Activated T-cell treated with anti-CD3 and anti-CD28 coated beads for 48 hours (primary cell): Measurements from ENCODE around the gene TMEM184A.

Experiments
- DNase-seq: peaks from one replicate; pipeline ENCODE4 v3.0.0-alpha.2; 2020; ENCODE audit warnings: low read depth

The TMEM184A gene

DNA sequence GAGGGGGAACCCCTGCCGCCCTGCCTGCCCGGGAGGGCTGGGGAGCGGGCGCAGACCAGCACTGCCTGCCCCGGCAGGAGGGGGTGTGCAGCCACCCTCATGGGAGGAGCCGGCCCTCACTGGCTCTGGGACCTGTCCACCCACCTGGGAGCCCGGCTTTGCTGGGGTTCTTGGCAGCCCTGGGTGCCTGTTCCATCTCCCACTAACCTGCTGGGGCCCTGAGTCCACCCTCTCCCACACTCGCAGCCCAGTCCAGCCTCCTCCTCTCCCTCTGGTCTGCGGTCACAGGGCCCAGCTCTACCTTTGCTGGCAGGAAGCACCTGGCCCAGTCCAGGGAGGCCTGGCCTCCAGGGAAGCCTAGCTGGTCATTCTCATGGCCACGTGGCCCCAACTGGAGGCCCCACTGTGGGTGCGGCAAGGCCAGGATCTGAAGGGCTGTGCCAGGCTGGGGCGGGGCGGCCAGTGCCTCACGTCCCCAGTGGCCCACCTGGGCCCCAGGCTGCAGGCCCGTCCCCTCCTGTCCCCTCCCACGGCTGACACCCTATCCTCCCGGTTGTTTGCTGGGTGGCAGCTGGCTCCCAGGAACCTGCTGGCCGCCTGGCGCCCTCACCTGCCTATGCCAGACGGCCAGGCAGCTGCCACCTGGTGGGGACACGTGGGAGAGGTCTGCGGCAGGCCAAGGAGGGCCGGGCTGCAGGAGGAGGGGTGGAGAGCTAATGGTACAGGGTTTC, at the start of gene TMEM184A:
Gene TMEM184A (minus strand): TSS at position 393 of the 731 bp plus-strand sequence. CDS start 721 bp downstream, outside the sequence.
- DNase-seq = peak; percentile 28

DNA sequence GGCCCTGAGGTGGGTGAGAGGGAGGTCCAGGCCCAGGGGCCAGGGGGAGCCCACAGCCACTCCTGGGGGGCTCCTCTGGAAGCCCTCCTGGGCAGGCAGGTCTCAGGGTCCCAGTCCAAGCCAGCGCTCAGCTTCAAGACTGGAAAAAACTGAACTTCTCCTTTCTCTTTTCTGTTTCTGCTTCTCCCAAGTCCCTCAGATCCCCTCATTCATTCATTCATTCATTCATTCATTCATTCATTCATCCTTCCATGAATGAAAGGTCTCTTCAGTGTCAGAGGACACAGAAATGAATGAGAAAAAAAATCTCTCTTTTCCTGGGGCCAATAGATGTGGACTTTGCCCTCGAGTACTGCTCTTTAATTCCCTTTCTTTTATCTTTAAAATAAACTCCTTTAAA, 48.4 kb upstream of the TMEM184A start:
- DNase-seq = no peak

DNA sequence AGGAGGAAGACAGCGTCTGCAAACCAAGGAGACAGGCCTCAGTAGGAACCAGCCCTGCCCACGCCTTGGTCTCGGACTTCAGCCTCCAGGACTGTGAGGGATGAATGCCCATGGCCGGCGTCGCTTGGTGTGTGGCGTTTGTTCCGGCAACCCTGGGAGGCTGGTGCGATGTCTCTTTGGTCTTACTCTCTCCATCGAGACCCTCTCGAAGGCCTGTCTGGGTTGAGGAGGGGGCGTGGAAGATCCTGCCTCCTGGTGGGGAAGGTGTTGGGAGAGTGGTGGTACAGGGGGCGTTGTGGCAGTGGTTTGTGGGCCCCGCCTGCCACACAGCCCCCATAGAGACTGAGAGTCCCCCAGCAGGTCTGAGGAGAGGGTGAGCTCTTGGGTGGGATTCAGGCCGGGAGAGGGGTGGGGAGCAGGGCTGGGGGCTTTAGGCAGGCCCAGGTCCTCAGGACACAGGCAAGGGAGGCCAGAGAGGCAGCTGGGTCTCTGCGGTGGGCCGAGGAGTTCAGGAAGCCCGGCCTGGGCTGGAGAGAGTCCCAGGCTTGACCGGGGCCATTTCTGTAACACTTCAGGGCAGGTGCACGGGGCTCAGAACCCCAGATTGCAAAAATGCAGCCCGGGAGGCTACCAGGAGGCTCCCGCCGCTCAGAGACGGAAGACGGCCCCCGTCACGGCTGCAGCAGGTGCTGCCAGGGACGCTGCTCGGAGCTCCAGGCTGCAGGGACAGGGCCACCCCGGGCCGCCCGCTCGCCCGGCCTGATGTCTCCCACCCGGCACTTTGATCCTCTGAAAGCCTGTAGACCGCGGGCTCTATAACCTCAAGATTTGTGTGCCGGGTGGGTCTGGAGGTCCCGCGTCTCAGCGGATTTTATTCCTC, 47.6 kb upstream of the TMEM184A start:
- no peak for DNase-seq

DNA sequence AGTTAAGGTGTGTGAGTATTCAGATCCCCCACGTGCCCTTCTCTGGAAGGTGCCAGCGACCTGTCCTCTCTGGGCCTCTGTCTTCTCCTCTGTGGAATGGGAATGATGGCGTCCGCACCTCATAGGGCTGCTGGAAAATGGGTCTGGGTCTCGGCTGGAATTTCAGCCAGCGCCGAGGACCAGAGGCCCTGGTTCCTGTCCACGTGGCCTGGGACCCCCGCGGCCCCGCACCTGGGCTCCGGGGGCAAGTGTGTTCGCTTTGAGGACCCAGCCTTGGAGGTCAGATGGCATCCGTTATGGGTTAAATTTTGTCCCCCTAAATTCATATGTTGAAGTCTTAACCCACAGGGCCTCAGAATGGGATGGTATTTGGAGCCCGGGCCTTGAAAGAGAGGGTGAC, 46.4 kb upstream of the TMEM184A start:
- no peak for DNase-seq

DNA sequence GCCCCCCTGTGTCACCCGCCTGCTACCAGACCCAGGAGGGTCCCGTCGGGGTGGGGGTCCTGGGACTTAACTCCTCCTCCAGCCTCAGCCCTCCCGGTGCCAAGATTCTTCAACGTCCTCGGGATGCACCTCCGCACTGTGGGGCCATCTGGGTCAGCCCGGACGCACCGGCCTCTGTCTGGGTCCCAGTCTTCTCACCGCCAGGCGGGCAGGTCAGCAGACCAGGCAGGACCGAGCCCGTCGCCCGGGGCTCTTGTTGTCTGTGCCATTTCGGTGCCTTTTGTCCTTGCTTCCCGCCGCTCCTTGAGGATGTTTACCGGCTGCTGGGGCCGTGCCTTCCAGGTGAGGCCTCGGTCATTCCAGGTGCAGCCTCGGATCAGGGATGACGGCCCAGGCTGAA, 46.0 kb upstream of the TMEM184A start:
- no peak for DNase-seq

DNA sequence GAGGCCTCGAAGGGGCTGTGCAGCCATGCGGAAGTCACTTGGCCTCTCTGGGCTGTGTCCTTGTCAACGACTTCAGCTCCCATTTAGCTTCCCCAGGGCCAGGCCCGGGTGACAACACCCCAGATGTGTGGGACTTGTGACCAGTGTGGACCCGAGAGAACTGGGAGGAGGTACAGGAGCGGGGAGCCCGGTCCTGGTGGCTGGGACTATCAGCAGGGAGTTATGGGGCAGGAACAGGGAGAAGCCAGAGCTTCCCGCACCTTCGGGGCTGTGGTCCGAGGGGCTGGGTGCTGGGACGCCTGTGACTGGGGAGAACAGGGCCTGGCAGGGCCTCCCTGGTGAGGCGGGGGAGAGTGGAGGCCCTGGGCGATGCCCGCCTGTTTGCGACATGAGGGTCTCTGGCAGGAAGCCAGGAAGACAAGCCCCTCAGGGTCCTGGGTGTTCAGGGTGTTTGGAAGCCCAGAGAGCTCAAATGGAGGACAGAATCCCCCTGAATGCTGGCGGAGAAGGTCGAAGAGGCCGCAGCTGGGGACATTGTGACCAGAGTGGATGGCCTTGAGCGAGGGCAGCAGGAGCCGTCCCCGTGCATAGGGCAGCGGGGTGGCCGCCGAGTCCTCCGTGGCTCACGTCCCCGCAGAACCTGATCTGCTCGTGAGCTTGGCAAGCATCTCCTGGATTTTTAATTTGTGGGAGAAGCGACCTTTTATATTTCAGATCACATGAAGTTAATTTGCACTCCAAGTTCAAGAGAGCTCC, 43.8 kb upstream of the TMEM184A start:
- DNase-seq = no peak

DNA sequence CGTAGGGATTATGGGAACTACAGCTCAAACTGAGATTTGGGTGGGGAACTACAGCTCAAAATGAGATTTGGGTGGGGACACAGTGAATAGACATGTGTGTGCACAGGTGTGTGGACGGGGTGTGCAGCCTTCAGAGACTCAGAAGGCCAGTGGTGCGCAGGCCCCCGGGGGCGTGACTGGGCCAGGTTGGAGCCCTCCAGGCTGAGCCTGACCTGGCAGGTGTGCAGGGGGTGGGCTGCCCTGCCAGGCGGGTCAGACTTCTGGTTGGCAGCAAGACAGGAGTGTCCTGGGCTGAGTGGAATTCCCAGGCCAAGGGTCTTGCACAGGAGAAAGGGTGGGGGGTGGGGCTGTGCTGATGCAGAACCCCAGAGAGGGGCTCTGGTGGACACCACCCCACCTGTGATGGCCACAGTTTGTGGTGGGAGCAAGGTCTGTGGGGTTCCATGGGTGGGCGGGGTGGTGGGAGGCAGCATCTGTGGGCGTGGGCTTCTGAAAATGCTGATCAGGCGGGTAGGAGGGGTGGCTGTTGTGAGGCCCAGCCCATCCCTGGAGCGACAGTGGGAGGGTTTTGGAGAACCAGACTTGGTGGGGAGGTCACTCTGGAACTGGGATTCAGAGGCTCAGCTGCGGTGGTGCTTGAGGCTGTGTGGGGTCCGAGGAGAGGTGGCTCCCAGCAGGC, 43.1 kb upstream of the TMEM184A start:
- DNase-seq = no peak

DNA sequence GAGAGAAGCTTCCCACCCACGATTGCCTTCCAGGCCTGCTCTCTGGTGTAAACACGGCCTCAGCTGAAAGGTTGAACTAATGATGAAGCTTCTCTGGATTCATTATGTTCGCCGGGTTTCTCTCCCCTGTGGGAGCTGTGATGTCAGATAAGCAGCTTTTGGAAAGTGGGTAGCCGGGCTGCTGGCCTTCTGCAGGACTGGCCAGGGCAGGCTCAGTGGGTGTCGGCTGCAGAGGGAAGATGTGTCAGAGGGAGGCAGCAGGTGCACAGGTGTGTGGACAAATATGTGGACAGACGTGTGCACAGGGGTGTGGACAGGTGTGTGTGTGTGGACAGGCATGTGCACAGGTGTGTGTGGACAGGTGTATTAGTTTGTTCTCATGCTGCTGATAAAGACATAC, 42.3 kb upstream of the TMEM184A start:
- no peak for DNase-seq

DNA sequence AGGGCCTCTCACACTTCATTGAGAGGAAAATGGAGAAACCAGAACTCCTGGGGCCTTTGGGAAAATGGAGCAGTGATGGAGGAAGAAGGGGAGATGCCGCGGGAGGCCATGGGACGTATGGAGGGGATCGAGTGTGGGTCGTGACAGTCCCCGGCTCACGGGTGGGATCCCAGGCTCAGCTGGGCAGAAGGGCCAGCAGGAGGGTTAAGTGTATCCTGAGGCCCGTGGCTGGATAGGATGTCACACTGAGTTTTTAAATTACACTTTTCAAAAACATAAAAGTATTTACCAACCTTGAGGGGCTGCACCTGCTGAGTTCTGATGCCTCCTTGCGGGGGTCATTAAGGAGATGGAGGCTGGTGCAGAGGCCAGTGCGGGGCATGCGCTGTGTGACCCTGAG, 41.8 kb upstream of the TMEM184A start:
- no peak for DNase-seq

DNA sequence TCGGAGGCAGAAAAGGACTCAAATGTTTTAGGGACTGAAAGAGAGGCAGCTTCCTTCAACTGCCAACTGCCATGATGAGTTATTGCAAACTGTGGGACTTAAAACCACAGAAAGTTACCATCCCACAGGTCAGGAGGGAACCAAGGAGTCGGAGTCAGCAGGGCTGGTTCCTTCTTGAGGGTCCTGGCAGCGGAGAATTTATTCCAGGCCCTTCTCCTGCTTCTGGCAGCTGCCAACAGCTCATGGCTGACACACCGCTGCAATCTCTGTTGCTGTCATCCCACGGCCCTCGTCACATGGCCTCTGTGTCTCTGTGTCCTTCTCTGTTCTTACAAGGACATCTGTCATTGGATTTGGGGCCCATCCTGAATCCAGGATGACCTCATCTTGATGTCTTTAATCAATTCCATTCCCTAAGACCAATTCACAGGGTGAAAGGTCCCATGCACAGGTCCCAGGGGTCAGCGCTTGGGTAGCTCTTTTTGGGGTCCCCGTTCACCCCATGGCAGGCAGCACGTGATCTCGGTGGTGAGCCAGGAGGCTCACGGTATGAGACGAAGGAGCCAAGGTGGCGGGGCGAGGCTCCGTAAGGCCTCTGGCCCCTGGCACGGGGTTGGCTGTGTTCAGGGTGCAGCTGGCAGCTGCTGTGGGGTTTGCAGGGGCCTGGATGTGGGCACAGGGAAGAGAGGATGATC, 41.2 kb upstream of the TMEM184A start:
- DNase-seq = no peak

DNA sequence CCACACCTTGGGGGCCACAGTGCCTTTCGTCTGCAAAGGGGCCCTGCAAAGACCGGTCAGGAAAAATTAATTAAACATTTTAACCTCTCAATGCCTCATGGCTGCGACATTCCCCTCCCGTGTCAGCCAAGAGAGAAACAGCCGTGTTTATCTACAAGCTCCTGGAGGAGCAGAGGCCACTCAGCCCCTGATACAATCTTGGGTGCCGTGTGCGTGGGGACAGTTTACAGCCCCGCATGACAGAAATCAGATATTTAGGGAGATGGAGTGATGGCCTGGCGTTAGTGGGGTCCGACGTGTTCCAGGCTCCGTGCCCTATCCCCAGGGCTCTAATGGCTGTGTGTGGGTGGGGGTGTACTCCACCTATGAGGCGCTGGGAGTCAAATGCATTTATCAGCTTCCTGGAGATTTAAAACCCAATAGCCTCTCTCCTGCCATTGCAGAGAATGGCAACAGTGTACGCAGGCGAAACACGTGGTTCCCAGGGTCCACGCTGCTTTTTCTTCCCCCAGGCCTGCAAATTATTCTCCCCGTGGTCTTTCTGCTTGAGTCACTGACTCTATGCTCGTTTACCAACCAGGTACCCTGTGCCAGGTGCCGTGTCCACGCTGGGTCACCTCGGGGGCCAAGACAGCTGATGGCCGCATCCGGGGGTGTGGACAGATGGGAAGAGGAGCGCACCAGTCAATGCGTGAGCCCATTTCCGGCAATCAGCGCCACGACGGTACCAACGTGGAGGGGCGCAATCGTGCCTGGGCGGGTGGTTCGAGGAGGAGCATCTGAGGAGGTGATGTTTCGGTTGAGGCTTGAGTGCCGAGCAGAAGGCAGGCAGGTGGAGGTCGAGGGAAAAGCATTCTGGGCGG, 40.4 kb upstream of the TMEM184A start:
- no peak for DNase-seq

DNA sequence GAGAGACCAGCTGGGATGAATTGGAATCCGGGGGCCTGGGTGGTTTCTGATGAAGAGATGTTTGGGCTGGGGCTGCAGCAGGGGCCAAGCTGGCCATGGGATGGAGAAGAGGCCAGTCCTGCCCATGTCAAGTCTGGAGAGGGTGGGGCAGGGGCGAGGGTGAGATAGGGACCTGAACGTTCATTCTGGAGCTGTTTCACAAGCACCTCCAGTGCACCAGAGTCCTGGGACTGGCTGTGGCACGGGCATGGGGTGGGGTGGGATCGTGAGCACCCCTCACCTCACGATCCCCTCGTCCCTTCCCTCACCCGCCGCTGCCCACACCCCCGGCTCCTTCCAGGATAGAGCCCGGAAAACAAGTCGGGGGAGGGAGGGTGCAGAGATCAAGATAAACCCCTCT, 39.6 kb upstream of the TMEM184A start:
- DNase-seq = no peak

DNA sequence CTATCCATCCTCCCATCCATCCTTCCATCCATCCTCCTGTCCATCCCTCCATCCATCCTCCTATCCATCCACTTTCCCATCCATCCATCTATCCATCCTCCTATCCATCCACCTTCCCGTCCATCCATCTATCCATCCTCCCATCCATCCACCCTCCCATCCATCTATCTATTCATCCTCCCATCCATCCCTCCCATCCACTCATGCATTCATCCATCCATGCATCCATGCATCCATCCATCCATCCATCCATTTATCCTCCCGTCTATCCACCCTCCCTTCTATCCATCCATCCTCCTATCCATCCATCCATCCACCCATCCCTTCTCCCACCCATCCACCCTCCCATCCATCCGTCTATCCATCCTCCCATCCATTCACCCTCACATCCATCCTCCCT, 39.0 kb upstream of the TMEM184A start:
- DNase-seq = no peak

DNA sequence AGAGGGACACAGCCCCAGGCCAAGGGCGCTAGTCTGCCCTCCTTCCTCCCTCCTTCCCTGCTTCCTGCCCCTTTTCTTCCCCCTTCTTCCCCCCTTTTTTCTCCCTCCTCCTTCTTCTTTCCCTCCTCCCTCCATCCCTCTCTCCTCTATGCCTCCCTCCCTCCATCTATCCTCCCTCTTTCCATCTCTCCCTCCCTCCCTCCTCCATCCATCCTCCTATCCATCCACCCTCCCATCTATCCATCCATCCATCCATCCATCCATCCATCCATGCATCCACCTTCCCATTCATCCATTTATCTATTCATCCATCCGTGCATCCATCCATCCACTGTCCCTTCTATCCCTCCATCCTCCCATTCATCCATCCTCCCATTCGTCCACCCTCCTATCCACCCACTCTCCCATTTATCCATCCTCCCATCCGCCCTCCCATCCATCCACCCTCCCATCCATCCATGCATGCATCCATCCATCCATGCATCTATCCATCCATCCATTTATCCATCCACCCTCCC, 38.0 kb upstream of the TMEM184A start:
- no peak for DNase-seq

DNA sequence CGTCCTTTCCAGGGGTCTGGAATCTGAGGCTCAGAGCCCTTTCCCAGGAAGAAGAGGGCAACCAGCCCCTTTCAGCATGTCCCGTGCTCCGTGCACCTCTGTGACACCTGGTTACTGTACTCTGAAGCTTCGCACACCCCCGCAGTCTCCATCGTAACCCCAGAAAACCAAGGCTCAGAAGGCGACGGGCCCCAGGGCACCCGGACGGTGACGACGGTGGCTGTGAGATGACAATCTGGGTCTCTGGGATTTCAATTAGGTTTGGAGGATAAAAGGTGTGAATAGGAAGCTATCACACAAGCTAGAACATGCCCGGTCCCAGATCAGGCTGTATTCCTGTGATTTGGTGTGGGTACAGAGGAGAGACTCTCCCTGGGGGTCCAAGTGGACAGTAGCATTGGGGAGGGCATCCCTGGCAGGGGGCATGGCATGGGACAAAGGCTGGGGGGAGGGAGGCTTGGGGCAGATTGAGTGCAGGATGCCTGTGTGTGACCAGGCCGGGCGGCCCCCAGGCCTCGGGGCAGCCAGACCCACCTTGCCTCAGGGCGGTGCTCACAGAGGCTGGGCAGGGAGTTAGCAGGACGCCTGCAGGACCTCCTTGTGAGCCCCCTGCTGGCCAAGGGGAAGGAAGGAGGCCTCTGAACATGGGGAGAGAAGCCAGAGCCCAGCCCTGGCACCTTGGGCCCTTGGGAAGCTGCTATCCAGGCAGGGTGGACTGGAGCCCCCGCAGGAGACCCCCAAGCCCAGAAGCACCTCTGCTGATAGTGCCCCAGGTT, 37.3 kb upstream of the TMEM184A start:
- DNase-seq = no peak

DNA sequence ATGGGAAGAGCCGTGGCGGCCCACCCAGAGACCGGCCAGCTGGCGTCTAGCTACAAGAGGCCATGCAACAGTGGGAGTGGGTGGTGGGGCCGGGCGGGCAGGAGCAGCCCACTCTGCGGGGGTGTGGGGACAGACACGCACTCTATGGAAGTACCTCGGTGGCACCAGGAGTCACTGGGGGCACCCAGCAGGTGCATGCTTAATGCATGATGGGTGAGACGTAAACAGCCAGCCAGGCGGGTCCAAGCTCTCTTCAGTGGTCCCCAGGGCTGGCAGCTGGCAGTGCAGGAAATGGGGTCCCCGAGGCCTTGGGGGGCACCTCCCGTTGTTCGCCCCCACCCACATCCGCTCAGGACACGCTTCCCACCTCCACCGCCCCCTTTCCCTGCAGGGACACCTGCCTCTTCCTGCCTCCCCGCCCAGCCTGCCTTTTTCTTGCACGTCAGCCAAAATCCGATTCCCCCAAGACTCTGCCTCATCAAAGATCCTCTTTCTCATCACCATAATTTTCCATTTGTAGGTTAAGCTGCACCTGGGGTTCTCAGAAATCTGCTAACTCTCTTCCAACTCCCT, 36.4 kb upstream of the TMEM184A start:
- no peak for DNase-seq

DNA sequence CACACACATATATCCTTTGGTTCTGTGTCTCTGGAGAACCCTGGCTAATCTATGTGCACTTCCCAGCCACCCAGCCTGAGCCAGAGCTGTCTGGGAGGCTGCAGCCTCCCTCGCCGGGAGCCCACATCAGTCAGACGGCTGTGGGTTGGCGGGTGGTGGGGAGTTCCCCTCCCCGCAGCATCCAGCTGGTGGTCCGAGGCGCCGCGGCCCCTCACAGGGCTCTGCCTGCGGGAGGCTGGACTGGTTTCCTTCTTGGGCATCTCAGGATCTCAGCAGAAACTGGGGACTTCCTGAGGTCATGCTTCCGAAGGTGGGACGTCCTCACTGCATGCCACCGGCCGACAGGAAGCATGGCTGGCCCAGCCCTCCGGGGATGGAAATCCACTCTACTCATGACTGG, 35.9 kb upstream of the TMEM184A start:
- no peak for DNase-seq

DNA sequence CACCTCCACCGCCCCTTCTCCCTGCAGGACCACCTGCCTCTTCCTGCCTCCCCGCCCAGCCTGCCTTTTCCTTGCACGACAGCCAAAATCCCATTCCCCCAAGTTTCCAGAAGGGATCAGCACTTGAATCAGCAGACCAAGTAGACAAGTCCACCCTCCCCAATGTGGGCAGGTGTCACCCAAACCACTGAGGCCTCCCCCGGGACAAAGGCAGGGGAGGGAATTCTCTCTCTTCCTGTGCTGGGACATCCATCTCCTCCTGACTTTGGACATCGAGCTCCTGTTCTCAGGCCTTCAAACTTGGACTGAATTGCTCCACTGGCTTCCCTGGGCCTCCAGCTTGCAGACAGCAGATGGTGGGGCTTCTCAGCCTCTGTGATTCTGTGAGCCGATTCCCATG, 35.4 kb upstream of the TMEM184A start:
- no peak for DNase-seq

DNA sequence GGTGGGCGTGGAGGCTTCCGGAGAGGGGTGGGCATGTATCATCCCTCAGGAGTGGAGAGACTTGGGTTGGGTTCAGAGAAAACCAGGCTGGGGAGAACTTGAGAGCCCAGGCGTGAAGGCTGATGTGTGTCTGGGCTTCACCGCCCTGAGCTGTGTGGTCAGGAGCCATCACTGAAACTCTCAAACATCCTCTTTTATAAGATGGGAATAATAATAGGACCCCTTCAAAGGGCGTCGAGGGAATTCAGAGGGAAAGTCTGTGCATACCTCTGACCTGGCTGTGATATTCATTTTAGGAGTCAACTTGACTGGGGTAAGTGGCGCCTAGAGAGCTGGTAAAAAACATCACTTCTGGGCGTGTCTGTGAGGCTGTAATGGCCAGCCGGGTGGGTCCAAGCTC, 34.9 kb upstream of the TMEM184A start:
- DNase-seq = no peak
